ENCODE results near the gene CAB39.

DNA sequence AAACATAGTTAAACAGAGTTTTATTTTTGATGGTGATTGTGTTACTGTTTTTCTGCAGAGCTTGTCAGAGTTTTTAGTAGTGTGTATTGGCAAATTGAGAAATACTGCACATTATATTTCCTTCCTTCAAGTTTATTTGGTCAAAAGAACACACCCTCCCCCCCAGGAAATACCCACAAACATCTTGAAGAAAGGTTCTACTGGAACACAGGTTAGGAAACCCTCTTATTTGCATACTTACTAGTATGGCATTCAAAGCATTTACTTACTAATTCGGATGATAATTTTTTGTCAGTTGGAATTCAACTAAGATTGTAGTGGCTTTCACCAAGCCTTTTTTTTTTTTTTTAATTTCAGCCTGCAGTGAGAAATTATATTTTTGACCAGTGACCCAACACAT, 9.1 kb downstream of the CAB39 start:
- TF ChIP-seq EP300 (IDR thresholded peaks at IDR 0.05) (no peak), POLR2A (IDR thresholded peaks at IDR 0.05) (no peak)
- TF ChIP-seq, protein P1, sequence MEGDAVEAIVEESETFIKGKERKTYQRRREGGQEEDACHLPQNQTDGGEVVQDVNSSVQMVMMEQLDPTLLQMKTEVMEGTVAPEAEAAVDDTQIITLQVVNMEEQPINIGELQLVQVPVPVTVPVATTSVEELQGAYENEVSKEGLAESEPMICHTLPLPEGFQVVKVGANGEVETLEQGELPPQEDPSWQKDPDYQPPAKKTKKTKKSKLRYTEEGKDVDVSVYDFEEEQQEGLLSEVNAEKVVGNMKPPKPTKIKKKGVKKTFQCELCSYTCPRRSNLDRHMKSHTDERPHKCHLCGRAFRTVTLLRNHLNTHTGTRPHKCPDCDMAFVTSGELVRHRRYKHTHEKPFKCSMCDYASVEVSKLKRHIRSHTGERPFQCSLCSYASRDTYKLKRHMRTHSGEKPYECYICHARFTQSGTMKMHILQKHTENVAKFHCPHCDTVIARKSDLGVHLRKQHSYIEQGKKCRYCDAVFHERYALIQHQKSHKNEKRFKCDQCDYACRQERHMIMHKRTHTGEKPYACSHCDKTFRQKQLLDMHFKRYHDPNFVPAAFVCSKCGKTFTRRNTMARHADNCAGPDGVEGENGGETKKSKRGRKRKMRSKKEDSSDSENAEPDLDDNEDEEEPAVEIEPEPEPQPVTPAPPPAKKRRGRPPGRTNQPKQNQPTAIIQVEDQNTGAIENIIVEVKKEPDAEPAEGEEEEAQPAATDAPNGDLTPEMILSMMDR (IDR thresholded peaks at IDR 0.05) = no peak
